WERI-Rb-1 (cell line): ENCODE measurements around the gene ADAM20.

Experiments used
- DNase-seq: peaks from one replicate; pipeline ENCODE4 v3.0.0-alpha.2; 2020
- H3K27ac ChIP-seq: fragments of 250-450 bp; sonication (Bioruptor Pico); 2 replicates; pipeline ENCODE4 v1.5.1; 2020; ENCODE audit warnings: mild to moderate bottlenecking, moderate library complexity
- H3K27me3 ChIP-seq: fragments of 250-450 bp; sonication (Bioruptor Pico); 2 replicates; pipeline ENCODE4 v1.5.1; 2021; ENCODE audit warnings: mild to moderate bottlenecking, low read depth, moderate library complexity; ENCODE audit not compliant: insufficient read depth, severe bottlenecking
- H3K36me3 ChIP-seq: fragments of 250-450 bp; sonication (Bioruptor Pico); 2 replicates; pipeline ENCODE4 v1.5.1; 2020; ENCODE audit warnings: mild to moderate bottlenecking, moderate library complexity
- H3K4me3 ChIP-seq: 2 replicates; pipeline ENCODE4 v1.5.1; 2011; ENCODE audit warnings: low read depth, mild to moderate bottlenecking, control low read depth, low read length
- H3K9me3 ChIP-seq: fragments of 250-450 bp; sonication (Bioruptor Pico); 2 replicates; pipeline ENCODE4 v1.5.1; 2021; ENCODE audit warnings: mild to moderate bottlenecking, moderate library complexity; ENCODE audit not compliant: severe bottlenecking
- TF ChIP-seq, protein P1 (sequence below): IDR thresholded peaks from 2 replicates; pipeline ENCODE4 v1.5.1; 2011; ENCODE audit warnings: low read depth, mild to moderate bottlenecking, control low read depth, inconsistent platforms, low read length

The ADAM20 gene

DNA sequence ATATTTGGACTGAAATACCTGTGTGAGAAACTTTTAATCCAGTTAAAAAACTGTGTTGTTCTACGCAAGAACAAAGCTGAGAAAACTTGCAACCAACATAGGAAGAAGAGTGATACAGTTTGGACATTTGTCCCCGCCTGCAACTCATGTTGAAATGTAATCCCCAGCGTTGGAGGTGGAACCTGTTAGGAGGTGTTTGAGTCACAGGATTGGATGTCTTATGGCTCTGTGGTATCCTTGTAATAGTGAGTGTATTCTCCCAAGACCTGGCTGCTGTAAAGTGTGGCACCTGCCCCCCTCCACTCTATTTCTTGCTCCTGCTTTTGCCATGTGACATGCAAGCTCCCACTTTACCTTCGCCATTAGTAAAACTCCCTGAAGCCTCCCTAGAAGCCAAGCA, 28.6 kb upstream of the ADAM20 start:
- H3K36me3 ChIP-seq = peaks cover 26% of the 10 kb centered on the region
- H3K9me3 ChIP-seq = no peaks in the 10 kb centered on the region

DNA sequence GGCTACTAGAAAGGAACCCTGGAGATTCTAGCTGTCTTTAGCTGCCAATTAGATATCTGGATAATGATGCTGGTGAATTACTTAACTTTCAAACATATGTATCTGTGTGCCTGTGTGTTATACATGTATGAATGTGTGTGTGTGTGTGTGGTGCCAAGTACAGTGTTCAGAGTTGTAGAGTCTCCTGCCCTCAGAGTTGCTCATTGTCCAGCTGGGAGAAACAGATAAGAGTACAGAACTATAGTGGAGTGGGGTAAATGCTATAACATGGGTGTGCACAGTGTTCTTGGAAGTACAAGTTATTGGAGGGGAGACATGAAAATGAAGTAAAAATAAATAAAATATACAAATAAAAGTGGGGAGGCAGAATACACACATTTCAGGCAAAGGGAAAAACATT, 23.6 kb upstream of the ADAM20 start:
- Histone ChIP-seq H3K4me3 (no peak overlapping the region), H3K9me3 (no peaks in the 10 kb centered on the region), H3K36me3 (peaks cover 11% of the 10 kb centered on the region), H3K27me3 (no peaks in the 10 kb centered on the region), H3K27ac (no peak overlapping the region)
- TF ChIP-seq, protein P1, sequence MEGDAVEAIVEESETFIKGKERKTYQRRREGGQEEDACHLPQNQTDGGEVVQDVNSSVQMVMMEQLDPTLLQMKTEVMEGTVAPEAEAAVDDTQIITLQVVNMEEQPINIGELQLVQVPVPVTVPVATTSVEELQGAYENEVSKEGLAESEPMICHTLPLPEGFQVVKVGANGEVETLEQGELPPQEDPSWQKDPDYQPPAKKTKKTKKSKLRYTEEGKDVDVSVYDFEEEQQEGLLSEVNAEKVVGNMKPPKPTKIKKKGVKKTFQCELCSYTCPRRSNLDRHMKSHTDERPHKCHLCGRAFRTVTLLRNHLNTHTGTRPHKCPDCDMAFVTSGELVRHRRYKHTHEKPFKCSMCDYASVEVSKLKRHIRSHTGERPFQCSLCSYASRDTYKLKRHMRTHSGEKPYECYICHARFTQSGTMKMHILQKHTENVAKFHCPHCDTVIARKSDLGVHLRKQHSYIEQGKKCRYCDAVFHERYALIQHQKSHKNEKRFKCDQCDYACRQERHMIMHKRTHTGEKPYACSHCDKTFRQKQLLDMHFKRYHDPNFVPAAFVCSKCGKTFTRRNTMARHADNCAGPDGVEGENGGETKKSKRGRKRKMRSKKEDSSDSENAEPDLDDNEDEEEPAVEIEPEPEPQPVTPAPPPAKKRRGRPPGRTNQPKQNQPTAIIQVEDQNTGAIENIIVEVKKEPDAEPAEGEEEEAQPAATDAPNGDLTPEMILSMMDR = no peak
- no peak for DNase-seq

More for the DNA sequence above, 28.6 kb upstream of the ADAM20 start:
- no peaks in the 10 kb centered on the region for H3K27me3 ChIP-seq
- TF ChIP-seq, protein P1 = no peak
- no peak for DNase-seq
- no peak overlapping the region for H3K4me3 ChIP-seq
- H3K27ac ChIP-seq = no peak overlapping the region

DNA sequence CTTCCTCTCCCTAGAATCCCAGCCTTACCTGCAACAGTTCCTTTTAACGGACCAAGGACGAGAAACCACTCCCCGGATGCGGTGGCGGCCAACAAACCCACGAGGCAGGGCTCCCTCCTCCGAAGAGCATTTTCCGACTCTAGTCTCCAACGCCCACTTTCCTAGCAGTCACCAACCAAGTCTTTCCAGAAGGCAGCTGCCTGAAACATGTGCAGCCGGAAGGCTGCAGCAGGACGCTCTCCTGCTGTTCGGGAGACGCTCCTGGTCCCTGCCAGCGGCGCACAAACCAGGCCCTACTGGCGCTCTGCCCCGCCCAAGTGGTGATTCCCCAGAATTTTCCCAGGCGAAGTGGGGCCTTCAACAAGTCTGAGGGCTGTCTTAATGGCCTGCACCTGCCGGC, 21.1 kb upstream of the ADAM20 start:
- no peak for DNase-seq
- H3K36me3 ChIP-seq = no peaks in the 10 kb centered on the region

DNA sequence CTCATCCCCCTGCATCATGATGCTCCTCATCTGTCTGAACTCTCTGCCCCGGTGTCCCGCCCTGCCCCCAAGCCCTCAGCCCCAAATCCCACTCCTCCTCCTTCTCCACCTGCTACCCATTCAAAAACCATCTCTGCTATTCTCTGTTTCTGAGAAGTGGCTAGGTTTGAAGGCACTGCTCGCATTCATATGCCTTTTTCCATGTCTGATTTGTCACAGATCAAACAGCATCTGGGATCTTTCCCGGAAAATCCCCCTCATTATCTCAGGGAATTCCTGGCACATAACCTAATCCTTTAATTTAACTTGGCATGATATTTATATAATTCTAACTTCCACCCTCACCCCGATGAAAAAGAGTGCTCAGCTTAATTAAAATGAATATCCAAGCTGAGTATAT, 3.3 kb upstream of the ADAM20 start:
- Histone ChIP-seq H3K9me3 (peaks cover 4% of the 10 kb centered on the region), H3K27ac (no peak overlapping the region), H3K4me3 (no peak overlapping the region), H3K27me3 (no peaks in the 10 kb centered on the region), H3K36me3 (no peaks in the 10 kb centered on the region)
- TF ChIP-seq, protein P1 = no peak
- DNase-seq = no peak

More for the DNA sequence above, 21.1 kb upstream of the ADAM20 start:
- no peak overlapping the region for H3K4me3 ChIP-seq
- TF ChIP-seq, protein P1 = no peak
- H3K9me3 ChIP-seq = no peaks in the 10 kb centered on the region
- no peaks in the 10 kb centered on the region for H3K27me3 ChIP-seq
- H3K27ac ChIP-seq = no peak overlapping the region

DNA sequence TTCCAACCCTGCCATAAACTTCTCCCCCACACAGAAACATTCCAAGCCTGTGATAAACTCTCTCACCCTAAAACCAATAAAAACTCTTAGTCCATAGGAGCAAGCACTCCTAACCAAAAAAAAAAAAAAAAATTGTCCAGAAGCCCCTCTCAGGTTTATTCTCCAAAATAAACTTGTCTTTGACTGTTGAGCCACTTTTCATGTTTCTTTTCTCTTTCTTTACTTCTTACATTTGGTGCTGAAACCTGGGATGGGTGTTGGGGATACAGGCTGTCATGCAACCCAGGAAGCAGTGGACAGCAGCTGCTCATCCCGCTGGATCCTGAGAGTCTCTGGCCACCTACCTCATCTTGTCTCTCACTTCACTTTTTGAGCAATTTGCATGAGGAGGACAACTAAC, 2.0 kb upstream of the ADAM20 start:
- Histone ChIP-seq H3K27me3 (no peaks in the 10 kb centered on the region), H3K27ac (no peak overlapping the region), H3K9me3 (peaks cover 4% of the 10 kb centered on the region), H3K4me3 (no peak overlapping the region), H3K36me3 (no peaks in the 10 kb centered on the region; the same call in 1 of the 2 replicates)
- TF ChIP-seq, protein P1 = no peak
- no peak for DNase-seq

DNA sequence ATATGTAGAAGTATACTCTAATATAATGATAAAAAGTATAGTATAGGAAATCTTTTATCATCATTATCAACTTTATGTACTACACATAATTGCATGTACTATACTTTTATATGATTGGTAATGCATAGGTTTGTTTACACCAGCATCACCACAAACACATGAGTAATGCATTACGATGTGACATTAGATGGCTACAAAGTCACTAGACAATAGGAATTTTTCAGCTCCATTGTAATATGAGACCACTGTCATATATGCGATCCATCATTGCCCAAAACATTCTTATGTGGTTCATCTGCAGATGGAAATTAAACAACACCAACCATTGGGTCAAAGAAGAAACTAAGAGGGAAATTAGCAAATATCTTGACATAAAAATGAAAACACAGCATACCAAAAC, 4.4 kb downstream of the ADAM20 start:
- no peak for DNase-seq

More for the DNA sequence above, 4.4 kb downstream of the ADAM20 start:
- no peak overlapping the region for H3K27ac ChIP-seq
- no peaks in the 10 kb centered on the region; the same call in 1 of the 2 replicates for H3K36me3 ChIP-seq
- TF ChIP-seq, protein P1 = no peak
- H3K9me3 ChIP-seq = no peaks in the 10 kb centered on the region
- no peaks in the 10 kb centered on the region for H3K27me3 ChIP-seq
- H3K4me3 ChIP-seq = no peak overlapping the region
